CD4-positive, alpha-beta memory T cell (primary cell): ENCODE measurements around the gene ZNF860. TPM values are rescaled to one million over a fixed set of nuclear protein-coding genes. Genes with fewer than 3 reads are reported as not detected.

ENCODE experiments used
- polyA plus RNA-seq, 2 donors: library from polyadenylated mRNA; unstranded; fragments of 300-500 nt; fragmentation: Illumina TruSeq; gene quantifications; one replicate each; pipeline ENCODE4 v1.2.3, GENCODE V29; 2021
- total RNA-seq, 2 experiments: library from RNA; stranded (reverse); gene quantifications; one replicate each; pipeline ENCODE4 v1.2.3, GENCODE V29; 2021

The ZNF860 gene
- total and polyA plus RNA-seq, 4 experiments from 2014 or later = 0.07 TPM; not detected in 3

Other genes with a start within 250 kb of the ZNF860 start
- gene OSBPL10, start 488 bp upstream of the ZNF860 start, total RNA-seq = not detected
- gene OSBPL10, start 488 bp upstream of the ZNF860 start, polyA plus RNA-seq = under 1 TPM in 1 of 2 donors, not detected in 1; 0.95 TPM
- gene GPD1L, start 124.9 kb downstream of the ZNF860 start, total RNA-seq = 10 to 100 TPM; 22.7 to 32.5 TPM
- 10 to 100 TPM; 20.6 to 24.3 TPM for gene GPD1L, start 124.9 kb downstream of the ZNF860 start, polyA plus RNA-seq